ENCODE data around the gene OR51M1. TPM values are rescaled to one million over a fixed set of nuclear protein-coding genes. Genes with fewer than 3 reads are reported as not detected.
"Not testable (repeated sequence)": the region's sequence is repeated elsewhere in the genome, so short reads cannot be mapped to it uniquely, and the experiment has no call there.

Gene OR51M1
- not detected in 2 replicates for total RNA-seq (2014; rRNA removed; shearing (Covaris generic))

GRCh38 chr11:5383576-5383975 is at the start of gene OR51M1:
Gene OR51M1, plus strand, starts transcription at chr11:5383812. Its CDS starts 5,587 bp downstream, at chr11:5389399.
- no peak for DNase-seq
- H3K36me3 ChIP-seq (replicated peaks; ENCODE audit: control insufficient read depth, insufficient read depth, low read length): no peaks in the 10 kb centered on the region
- H3K4me3 ChIP-seq (ENCODE audit: insufficient read depth, low read depth, low read length): no peak within 1 kb of the TSS
- no peaks in the 10 kb centered on the region for H3K27me3 ChIP-seq (ENCODE audit: control insufficient read depth, insufficient read depth, low read length)

- no peaks in the 10 kb centered on the region for H3K36me3 ChIP-seq (replicated peaks; ENCODE audit: control insufficient read depth, insufficient read depth, low read length)
Measured at GRCh38 chr11:5335170-5335569, 48.4 kb upstream of the OR51M1 start.

GRCh38 chr11:5336331-5336730 is 47.3 kb upstream of the OR51M1 start:
- DNase-seq: no peak
- H3K27me3 ChIP-seq (ENCODE audit: control insufficient read depth, insufficient read depth, low read length): no peaks in the 10 kb centered on the region
- H3K4me3 ChIP-seq (ENCODE audit: insufficient read depth, low read depth, low read length): no peak overlapping the region
- no peaks in the 10 kb centered on the region for H3K36me3 ChIP-seq (replicated peaks; ENCODE audit: control insufficient read depth, insufficient read depth, low read length)

More at GRCh38 chr11:5335170-5335569, 48.4 kb upstream of the OR51M1 start:
- Histone ChIP-seq H3K27me3 (ENCODE audit: control insufficient read depth, insufficient read depth, low read length) (no peaks in the 10 kb centered on the region), H3K4me3 (ENCODE audit: insufficient read depth, low read depth, low read length) (no peak overlapping the region)
- no peak for DNase-seq

- H3K36me3 ChIP-seq (replicated peaks; ENCODE audit: control insufficient read depth, insufficient read depth, low read length); H3K4me3 ChIP-seq (ENCODE audit: insufficient read depth, low read depth, low read length); H3K27me3 ChIP-seq (ENCODE audit: control insufficient read depth, insufficient read depth, low read length); DNase-seq: not testable (repeated sequence)
Measured at GRCh38 chr11:5337253-5337652, 46.4 kb upstream of the OR51M1 start.

- no peak for DNase-seq
- Histone ChIP-seq H3K4me3 (ENCODE audit: insufficient read depth, low read depth, low read length) (no peak overlapping the region), H3K36me3 (replicated peaks; ENCODE audit: control insufficient read depth, insufficient read depth, low read length) (no peaks in the 10 kb centered on the region), H3K27me3 (ENCODE audit: control insufficient read depth, insufficient read depth, low read length) (no peaks in the 10 kb centered on the region)
Measured at GRCh38 chr11:5339771-5340322, 43.8 kb upstream of the OR51M1 start.

- no peak for DNase-seq
Measured at GRCh38 chr11:5343474-5344335, 39.9 kb upstream of the OR51M1 start, which contains the start of gene OR51B5. Gene OR51B5, minus strand, starts transcription at chr11:5343524. Its CDS starts 0 bp downstream, at chr11:5343524.

GRCh38 chr11:5345831-5346230 is 37.8 kb upstream of the OR51M1 start:
- no peak overlapping the region for H3K4me3 ChIP-seq (ENCODE audit: insufficient read depth, low read depth, low read length)
- no peaks in the 10 kb centered on the region for H3K27me3 ChIP-seq (ENCODE audit: control insufficient read depth, insufficient read depth, low read length)
- H3K36me3 ChIP-seq (replicated peaks; ENCODE audit: control insufficient read depth, insufficient read depth, low read length): no peaks in the 10 kb centered on the region
- no peak for DNase-seq

More at GRCh38 chr11:5343474-5344335, 39.9 kb upstream of the OR51M1 start, which contains the start of gene OR51B5:
- Histone ChIP-seq H3K36me3 (replicated peaks; ENCODE audit: control insufficient read depth, insufficient read depth, low read length) (no peaks in the 10 kb centered on the region), H3K27me3 (ENCODE audit: control insufficient read depth, insufficient read depth, low read length) (no peaks in the 10 kb centered on the region), H3K4me3 (ENCODE audit: insufficient read depth, low read depth, low read length) (no peak within 1 kb of the TSS)

GRCh38 chr11:5348551-5349194 is 34.9 kb upstream of the OR51M1 start:
- Histone ChIP-seq H3K36me3 (replicated peaks; ENCODE audit: control insufficient read depth, insufficient read depth, low read length) (no peaks in the 10 kb centered on the region), H3K27me3 (ENCODE audit: control insufficient read depth, insufficient read depth, low read length) (no peaks in the 10 kb centered on the region), H3K4me3 (ENCODE audit: insufficient read depth, low read depth, low read length) (no peak overlapping the region)
- peak; percentile 10 for DNase-seq

GRCh38 chr11:5349550-5349949 is 34.1 kb upstream of the OR51M1 start:
- Histone ChIP-seq H3K4me3 (ENCODE audit: insufficient read depth, low read depth, low read length) (no peak overlapping the region), H3K36me3 (replicated peaks; ENCODE audit: control insufficient read depth, insufficient read depth, low read length) (no peaks in the 10 kb centered on the region), H3K27me3 (ENCODE audit: control insufficient read depth, insufficient read depth, low read length) (no peaks in the 10 kb centered on the region)
- no peak for DNase-seq

GRCh38 chr11:5351208-5351607 is 32.4 kb upstream of the OR51M1 start, which contains the start of gene OR51B6:
Gene OR51B6, plus strand, starts transcription at chr11:5351508. Its CDS starts 0 bp downstream, at chr11:5351508.
- H3K27me3 ChIP-seq (ENCODE audit: control insufficient read depth, insufficient read depth, low read length): no peaks in the 10 kb centered on the region
- H3K4me3 ChIP-seq (ENCODE audit: insufficient read depth, low read depth, low read length): no peak within 1 kb of the TSS
- DNase-seq: no peak
- no peaks in the 10 kb centered on the region for H3K36me3 ChIP-seq (replicated peaks; ENCODE audit: control insufficient read depth, insufficient read depth, low read length)

GRCh38 chr11:5356031-5356430 is 27.6 kb upstream of the OR51M1 start:
- not testable (repeated sequence) for DNase-seq; H3K27me3 ChIP-seq (ENCODE audit: control insufficient read depth, insufficient read depth, low read length); H3K4me3 ChIP-seq (ENCODE audit: insufficient read depth, low read depth, low read length); H3K36me3 ChIP-seq (replicated peaks; ENCODE audit: control insufficient read depth, insufficient read depth, low read length)

GRCh38 chr11:5362017-5362625 is 21.5 kb upstream of the OR51M1 start:
- Histone ChIP-seq H3K36me3 (replicated peaks; ENCODE audit: control insufficient read depth, insufficient read depth, low read length) (no peaks in the 10 kb centered on the region), H3K27me3 (ENCODE audit: control insufficient read depth, insufficient read depth, low read length) (no peaks in the 10 kb centered on the region), H3K4me3 (ENCODE audit: insufficient read depth, low read depth, low read length) (no peak overlapping the region)
- DNase-seq: no peak

- DNase-seq: no peak
- H3K27me3 ChIP-seq (ENCODE audit: control insufficient read depth, insufficient read depth, low read length): no peaks in the 10 kb centered on the region
- H3K36me3 ChIP-seq (replicated peaks; ENCODE audit: control insufficient read depth, insufficient read depth, low read length): no peaks in the 10 kb centered on the region
- no peak overlapping the region for H3K4me3 ChIP-seq (ENCODE audit: insufficient read depth, low read depth, low read length)
Measured at GRCh38 chr11:5363679-5364078, 19.9 kb upstream of the OR51M1 start.

GRCh38 chr11:5364214-5364613 is 19.4 kb upstream of the OR51M1 start:
- no peak overlapping the region for H3K4me3 ChIP-seq (ENCODE audit: insufficient read depth, low read depth, low read length)
- no peaks in the 10 kb centered on the region for H3K27me3 ChIP-seq (ENCODE audit: control insufficient read depth, insufficient read depth, low read length)
- DNase-seq: no peak

More at GRCh38 chr11:5364214-5364613, 19.4 kb upstream of the OR51M1 start:
- H3K36me3 ChIP-seq (replicated peaks; ENCODE audit: control insufficient read depth, insufficient read depth, low read length): no peaks in the 10 kb centered on the region

All from H7 (cell line).